Measurements from ENCODE around the gene USP5. TPM values are rescaled to one million over a fixed set of nuclear protein-coding genes. Genes with fewer than 3 reads are reported as not detected.
A peak's percentile ranks its signal among the peaks of the same experiment; 100 is the strongest.
"Not testable (repeated sequence)": the region's sequence is repeated elsewhere in the genome, so short reads cannot be mapped to it uniquely, and the experiment has no call there.

The USP5 gene
- total and polyA plus RNA-seq, 3 donors from 2014 or later, result 96.1 to 154 (median 97.5) TPM

GRCh38 chr12:6861391-6861790 lies 9.4 kb downstream of the USP5 start:
- no peak for DNase-seq
- TF ChIP-seq CTCF (IDR thresholded peaks at IDR 0.05) (no peak), POLR2A (IDR thresholded peaks at IDR 0.05) (no peak)
- Histone ChIP-seq H3K27me3 (no peaks in the 10 kb centered on the region), H3K36me3 (ENCODE audit: low read depth, missing control alignments) (no peaks in the 10 kb centered on the region), H3K27ac (no peak overlapping the region), H3K4me3 (no peak overlapping the region), H3K4me1 (no peaks in the 10 kb centered on the region), H3K9me3 (no peaks in the 10 kb centered on the region)
- intact Hi-C loops (cut with DNase I; ENCODE audit: low total_unique reads), result no loop called here
- 93 to 95% methylated on average over 7 to 9 of the region's 9 CpGs for WGBS, 2 donors

- Histone ChIP-seq H3K27ac (no peak overlapping the region), H3K9me3 (no peaks in the 10 kb centered on the region), H3K4me3 (no peak overlapping the region), H3K27me3 (no peaks in the 10 kb centered on the region), H3K4me1 (peaks cover 6% of the 10 kb centered on the region), H3K36me3 (ENCODE audit: low read depth, missing control alignments) (no peaks in the 10 kb centered on the region)
- no peak for DNase-seq
- intact Hi-C loops (cut with DNase I; ENCODE audit: low total_unique reads), result no loop called here
- WGBS, 2 donors, result 89% methylated on average over 11 of the region's 11 CpGs
- no peak for TF ChIP-seq POLR2A (IDR thresholded peaks at IDR 0.05)
- no peak for TF ChIP-seq CTCF (IDR thresholded peaks at IDR 0.05)
Observed at GRCh38 chr12:6863033-6863432, 11.1 kb downstream of the USP5 start.

- no peak for DNase-seq
- H3K27ac ChIP-seq, result no peak overlapping the region
- intact Hi-C loops (cut with DNase I; ENCODE audit: low total_unique reads), result no loop called here
- H3K36me3 ChIP-seq (ENCODE audit: low read depth, missing control alignments), result no peaks in the 10 kb centered on the region
- peaks cover 11% of the 10 kb centered on the region for H3K4me1 ChIP-seq
- H3K4me3 ChIP-seq, result no peak overlapping the region
- no peak for TF ChIP-seq CTCF (IDR thresholded peaks at IDR 0.05)
- no peak for TF ChIP-seq POLR2A (IDR thresholded peaks at IDR 0.05)
- H3K27me3 ChIP-seq, result no peaks in the 10 kb centered on the region
- no peaks in the 10 kb centered on the region for H3K9me3 ChIP-seq
- WGBS, 2 donors, result 94 to 97% methylated on average over 10 to 16 of the region's 16 CpGs
Observed at GRCh38 chr12:6863586-6864321, 11.8 kb downstream of the USP5 start.

- 91 to 96% methylated on average over 5 of the region's 5 CpGs for WGBS, 2 donors
- H3K27ac ChIP-seq; H3K36me3 ChIP-seq (ENCODE audit: low read depth, missing control alignments); DNase-seq; H3K4me3 ChIP-seq; H3K27me3 ChIP-seq; intact Hi-C loops (cut with DNase I; ENCODE audit: low total_unique reads); H3K9me3 ChIP-seq: not testable (repeated sequence)
- peaks cover 22% of the 10 kb centered on the region for H3K4me1 ChIP-seq
Observed at GRCh38 chr12:6865307-6865706, 13.4 kb downstream of the USP5 start.

- intact Hi-C loops (cut with DNase I; ENCODE audit: low total_unique reads), result no loop called here
- Histone ChIP-seq H3K4me3 (peak overlapping the region in 1 of 2 donors; percentile 90), H3K9me3 (no peaks in the 10 kb centered on the region), H3K27ac (peak overlapping the region; percentile 90 to 95), H3K27me3 (no peaks in the 10 kb centered on the region), H3K4me1 (peaks cover 23% of the 10 kb centered on the region), H3K36me3 (ENCODE audit: low read depth, missing control alignments) (no peaks in the 10 kb centered on the region)
- whole genome bisulfite sequencing, 2 donors, result 47 to 62% methylated on average over 16 to 19 of the region's 19 CpGs
- no peak for TF ChIP-seq CTCF (IDR thresholded peaks at IDR 0.05)
- TF ChIP-seq POLR2A (IDR thresholded peaks at IDR 0.05), result no peak
- DNase-seq, result no peak
Observed at GRCh38 chr12:6866163-6866919, 14.4 kb downstream of the USP5 start.

All from testis (tissue), 3 donors.